Hematopoietic multipotent progenitor cell treated with erythropoietin and hydrocortisone succinate and interleukin-3 and kit ligand, for 4 days (in vitro differentiated cells): Measurements from ENCODE around the gene FAM170B.

Experiments
- DNase-seq: peaks from one replicate; pipeline ENCODE4 v3.0.0-alpha.2; 2015

FAM170B gene

GRCh38 chr10:49151025-49151445 lies 17.2 kb upstream of the FAM170B start:
- DNase-seq: peak; percentile 48

- no peak for DNase-seq
Observed at GRCh38 chr10:49150426-49150825, 16.6 kb upstream of the FAM170B start.

GRCh38 chr10:49149881-49150280 lies 16.1 kb upstream of the FAM170B start:
- no peak for DNase-seq

- DNase-seq: no peak
Observed at GRCh38 chr10:49144058-49144720, 10.4 kb upstream of the FAM170B start.

- DNase-seq: no peak
Observed at GRCh38 chr10:49143249-49143648, 9.4 kb upstream of the FAM170B start.

- DNase-seq: no peak
Observed at GRCh38 chr10:49141541-49142332, 7.9 kb upstream of the FAM170B start.

GRCh38 chr10:49140304-49141177 lies 6.7 kb upstream of the FAM170B start:
- DNase-seq: no peak

- DNase-seq: no peak
Observed at GRCh38 chr10:49139846-49140195, 6.0 kb upstream of the FAM170B start.

- DNase-seq: no peak
Observed at GRCh38 chr10:49139028-49139845, 5.4 kb upstream of the FAM170B start.

- DNase-seq: no peak
Observed at GRCh38 chr10:49138361-49138891, 4.6 kb upstream of the FAM170B start.

- no peak for DNase-seq
Observed at GRCh38 chr10:49136525-49136924, 2.7 kb upstream of the FAM170B start.

GRCh38 chr10:49135575-49136313 lies 1.9 kb upstream of the FAM170B start:
- DNase-seq: peak; percentile 16

GRCh38 chr10:49134327-49134726 lies 506 bp upstream of the FAM170B start:
- DNase-seq: no peak

- no peak for DNase-seq
Observed at GRCh38 chr10:49132362-49132737, 1.5 kb downstream of the FAM170B start.

GRCh38 chr10:49131507-49132361 lies 2.1 kb downstream of the FAM170B start:
- no peak for DNase-seq

- DNase-seq: no peak
Observed at GRCh38 chr10:49129376-49129775, 4.4 kb downstream of the FAM170B start.

- DNase-seq: no peak
Observed at GRCh38 chr10:49128854-49129253, 5.0 kb downstream of the FAM170B start.

GRCh38 chr10:49123981-49124950 lies 9.6 kb downstream of the FAM170B start:
- no peak for DNase-seq

- DNase-seq: no peak
Observed at GRCh38 chr10:49120911-49121310, 12.9 kb downstream of the FAM170B start.
